ENCODE measurements around the gene PGBD1. TPM values are rescaled to one million over a fixed set of nuclear protein-coding genes. Genes with fewer than 3 reads are reported as not detected.

PGBD1 gene
- total and polyA plus RNA-seq, 2 donors (not counting 3 experiments of a cell fraction or from before 2014, with no cell fraction given): 4.2 to 9.6 TPM

- DNase-seq (ENCODE audit: low read depth, low spot score): no peak
- dilution Hi-C loops (cut with MboI; ENCODE audit: extremely low pct_ligation_motif_present, low sequenced_read_pairs) (no loop called here), intact Hi-C loops (cut with micrococcal nuclease) (no loop called here)
- peaks cover 12% of the 10 kb centered on the region for H3K4me1 ChIP-seq (ENCODE audit: control insufficient read depth, extremely low read depth, insufficient read depth, low read length)
- H3K27ac ChIP-seq (ENCODE audit: insufficient read depth, low read depth, low read length): no peak overlapping the region
- POLR2A ChIA-PET: no interaction called here
- CTCF ChIA-PET: interaction anchor here (1.1 to 3.9 kb wide), 4 partner anchors 10 to 132 kb away, joined by 3 to 17 read pairs (median 4); partner anchors contain the start of gene ZSCAN26
- no peaks in the 10 kb centered on the region for H3K27me3 ChIP-seq (ENCODE audit: control insufficient read depth in 2 of 2, insufficient read depth in 2 of 2, low read length in 2 of 2)
- H3K9me3 ChIP-seq (replicated peaks; ENCODE audit: control insufficient read depth, insufficient read depth, low read length): no peaks in the 10 kb centered on the region
- no TSS peak for BruUV-seq (replicated peaks)
- peaks cover 0 to 6% of the 10 kb centered on the region in 2 experiments for H3K36me3 ChIP-seq (ENCODE audit: control insufficient read depth in 2 of 2, extremely low read depth in 1 of 2, insufficient read depth in 2 of 2, low read length in 2 of 2)
- TF ChIP-seq FOS (IDR thresholded peaks at IDR 0.05; ENCODE audit: borderline replicate concordance, insufficient read depth, low read length) (no peak), POLR2AphosphoS5 (IDR thresholded peaks at IDR 0.05; ENCODE audit: insufficient read depth, low read depth, low read length) (no peak), POLR2A (IDR thresholded peaks at IDR 0.05; ENCODE audit: low read depth, low read length) (no peak), MYC (IDR thresholded peaks at IDR 0.05; ENCODE audit: low read depth, low read length) (no peak), CTCF (IDR thresholded peaks at IDR 0.05; ENCODE audit: extremely low read depth in 1 of 2, insufficient read depth in 1 of 2, low read depth in 1 of 2, low read length in 2 of 2) (no peak), EZH2 (IDR thresholded peaks at IDR 0.05; ENCODE audit: borderline replicate concordance, low read depth, low read length, severe bottlenecking) (no peak), GATA2 (IDR thresholded peaks at IDR 0.05; ENCODE audit: insufficient read depth, insufficient read length, low read depth, low read length) (no peak), JUN (IDR thresholded peaks at IDR 0.05; ENCODE audit: borderline replicate concordance, insufficient read depth, insufficient read length, low read depth) (no peak), MAX (IDR thresholded peaks at IDR 0.05; ENCODE audit: insufficient read depth, insufficient read length) (no peak)
- H3K79me2 ChIP-seq (ENCODE audit: control insufficient read depth, insufficient read depth, low read length): no peaks in the 10 kb centered on the region
- FAIRE-seq: no peak
- H4K20me1 ChIP-seq (replicated peaks; ENCODE audit: control insufficient read depth, extremely low read depth, insufficient read depth, low read length): no peaks in the 10 kb centered on the region
- H3K4me3 ChIP-seq (replicated peaks in 1 of 3; ENCODE audit: insufficient read depth in 1 of 3, low read depth in 1 of 3, low read length in 3 of 3): peak overlapping the region in 1 of 3 experiments; percentile 85
- H3K4me2 ChIP-seq (ENCODE audit: insufficient read depth, low read length): peak overlapping the region; percentile 88
- H2AFZ ChIP-seq (ENCODE audit: low read depth, low read length): no peak overlapping the region
- H3K9ac ChIP-seq (replicated peaks; ENCODE audit: extremely low read depth, insufficient read depth, low read length): peak overlapping the region; percentile 62
- no peaks in the 10 kb centered on the region for H3K9me1 ChIP-seq (replicated peaks; ENCODE audit: control insufficient read depth, extremely low read depth, insufficient read depth, low read length)
Measured at GRCh38 chr6:28250747-28251146, 30.6 kb upstream of the PGBD1 start.
